Activated naive CD4-positive, alpha-beta T cell treated with anti-CD3 and anti-CD28 coated beads for 36 hours (primary cell): ENCODE measurements around the gene GMNN. TPM values are rescaled to one million over a fixed set of nuclear protein-coding genes. Genes with fewer than 3 reads are reported as not detected.

Experiments
- CTCF ChIA-PET: fragments of 350-600 bp; sonication (Branson Sonifier 250); formaldehyde crosslinking; loops from one replicate; lab custom pipeline; 2021; ENCODE audit warnings: antibody characterized with exemption; lab: Charles Lee
- DNase-seq: peaks from one replicate; pipeline ENCODE4 v3.0.0-alpha.2; 2020
- H3K27ac Mint-ChIP-seq: one replicate; pipeline ENCODE4 v1.8.0; 2021; ENCODE audit warnings: mild to moderate bottlenecking, mixed read lengths
- H3K27me3 Mint-ChIP-seq: one replicate; pipeline ENCODE4 v1.8.0; 2021; ENCODE audit warnings: low read depth, mixed read lengths
- H3K36me3 Mint-ChIP-seq: one replicate; pipeline ENCODE4 v1.8.0; 2021; ENCODE audit warnings: low read depth, mixed read lengths
- H3K4me1 Mint-ChIP-seq: one replicate; pipeline ENCODE4 v1.8.0; 2021; ENCODE audit warnings: low read depth, mixed read lengths
- H3K4me3 Mint-ChIP-seq: one replicate; pipeline ENCODE4 v1.8.0; 2021; ENCODE audit warnings: mild to moderate bottlenecking, moderate library complexity, mixed read lengths
- H3K9me3 Mint-ChIP-seq: one replicate; pipeline ENCODE4 v1.8.0; 2021; ENCODE audit warnings: mixed read lengths
- intact Hi-C: fragments of 100-400 bp; cut with micrococcal nuclease; formaldehyde crosslinking; loops from one replicate; pipeline ENCODE4 v1.15.1; 2023
- total RNA-seq, 2 experiments: library from RNA; stranded (reverse); gene quantifications; one replicate each; pipeline ENCODE4 v1.2.3, GENCODE V29; 2021

Gene GMNN
- total RNA-seq, 2 experiments from 2014 or later = 84.9 to 85.1 TPM

DNA sequence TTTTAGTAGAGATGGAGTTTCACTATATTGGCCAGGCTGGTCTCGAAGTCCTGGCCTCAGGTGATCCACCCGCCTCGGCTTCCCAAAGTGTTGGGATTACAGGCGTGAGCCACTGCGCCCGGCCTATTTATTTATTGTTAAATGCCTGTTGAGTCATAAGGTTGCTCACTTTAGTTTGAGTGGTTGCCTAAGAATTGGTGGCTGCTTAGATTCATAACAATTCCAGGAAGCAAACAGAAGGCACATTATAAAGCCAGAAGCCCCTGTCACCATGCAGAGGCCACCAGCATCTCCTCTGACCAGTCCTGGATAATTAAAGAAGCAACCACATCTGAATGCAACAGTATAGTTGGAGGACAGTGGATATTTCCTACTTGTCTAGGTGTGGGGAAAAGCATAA is 48.0 kb downstream of the GMNN start:
- DNase-seq = no peak
- Mint-ChIP-seq H3K27me3 (no peaks in the 10 kb centered on the region), H3K36me3 (peaks cover 22% of the 10 kb centered on the region), H3K4me3 (no peak overlapping the region), H3K27ac (peak overlapping the region; percentile 68), H3K4me1 (peaks cover 11% of the 10 kb centered on the region), H3K9me3 (no peaks in the 10 kb centered on the region)
- CTCF ChIA-PET = interaction anchor here (2.2 kb wide), 1 partner anchor 195 kb away, joined by 5 read pairs; no protein-coding TSS in a partner anchor
- intact Hi-C loops = no loop called here

- Mint-ChIP-seq H3K27me3 (no peaks in the 10 kb centered on the region), H3K4me1 (peaks cover 11% of the 10 kb centered on the region), H3K9me3 (no peaks in the 10 kb centered on the region), H3K27ac (peak overlapping the region; percentile 56), H3K4me3 (no peak overlapping the region), H3K36me3 (peaks cover 24% of the 10 kb centered on the region)
- no peak for DNase-seq
- intact Hi-C loops = no loop called here
- CTCF ChIA-PET = no interaction called here
Observed at GRCh38 chr6:24823185-24823584, 48.4 kb downstream of the GMNN start.

- no peaks in the 10 kb centered on the region for H3K27me3 Mint-ChIP-seq
Observed at GRCh38 chr6:24824142-24824938, 49.6 kb downstream of the GMNN start.

DNA sequence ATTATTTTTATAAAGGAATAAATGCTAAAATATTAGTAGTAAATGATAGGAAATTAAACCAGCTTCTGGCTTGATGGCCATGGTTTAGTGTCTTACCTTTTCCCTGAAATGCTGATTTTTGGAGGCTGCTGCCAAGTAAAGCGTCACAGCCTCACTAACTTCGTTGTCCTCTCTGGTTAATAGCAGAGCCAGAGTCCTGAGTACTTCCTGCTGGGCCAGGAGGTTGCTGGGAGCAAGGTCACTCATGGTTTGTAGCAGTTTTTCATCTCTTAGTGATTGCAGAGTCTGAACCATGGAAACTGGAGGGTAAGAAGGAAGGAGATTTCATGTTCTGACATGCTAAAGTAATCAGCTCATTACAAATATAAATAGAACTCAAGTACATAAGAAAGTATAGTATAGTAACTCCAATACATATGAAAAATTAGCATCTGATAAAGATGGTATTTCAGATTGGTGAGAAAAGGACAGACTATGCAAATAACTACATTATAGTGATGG is 50.4 kb downstream of the GMNN start:
- CTCF ChIA-PET = no interaction called here
- no peak overlapping the region for H3K4me3 Mint-ChIP-seq
- H3K27me3 Mint-ChIP-seq = no peaks in the 10 kb centered on the region
- intact Hi-C loops = no loop called here
- no peak for DNase-seq
- H3K36me3 Mint-ChIP-seq = peaks cover 21% of the 10 kb centered on the region
- H3K27ac Mint-ChIP-seq = peak overlapping the region; percentile 59
- H3K4me1 Mint-ChIP-seq = peaks cover 15% of the 10 kb centered on the region
- H3K9me3 Mint-ChIP-seq = no peaks in the 10 kb centered on the region

More at GRCh38 chr6:24824142-24824938, 49.6 kb downstream of the GMNN start:
- Mint-ChIP-seq H3K4me3 (no peak overlapping the region), H3K4me1 (peaks cover 13% of the 10 kb centered on the region), H3K27ac (peak overlapping the region; percentile 56), H3K36me3 (peaks cover 21% of the 10 kb centered on the region), H3K9me3 (no peaks in the 10 kb centered on the region)
- CTCF ChIA-PET = no interaction called here
- DNase-seq = no peak
- intact Hi-C loops = no loop called here

DNA sequence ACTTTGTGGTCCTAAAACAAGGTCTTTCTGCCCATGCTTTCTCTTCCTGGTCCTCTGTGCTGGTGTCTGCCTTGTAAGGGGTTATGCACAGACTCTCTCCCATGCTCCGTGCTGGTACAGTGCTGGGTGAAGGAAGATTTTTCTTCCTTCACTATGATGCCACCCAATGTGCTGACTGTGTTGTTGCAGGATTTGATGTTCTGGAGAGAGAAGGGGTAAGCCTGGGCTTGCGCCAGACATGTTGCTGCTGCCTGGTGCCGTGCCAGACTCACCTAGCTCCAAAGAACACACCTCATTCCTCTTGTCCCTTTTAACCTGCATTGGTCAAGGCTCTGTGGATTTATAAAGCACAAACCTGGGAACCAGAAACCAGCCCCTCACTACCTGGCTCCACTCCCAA is 52.4 kb downstream of the GMNN start:
- Mint-ChIP-seq H3K36me3 (peaks cover 20% of the 10 kb centered on the region), H3K4me1 (peaks cover 21% of the 10 kb centered on the region), H3K27ac (peak overlapping the region; percentile 74), H3K9me3 (no peaks in the 10 kb centered on the region), H3K27me3 (no peaks in the 10 kb centered on the region), H3K4me3 (no peak overlapping the region)
- intact Hi-C loops = no loop called here
- DNase-seq = no peak
- CTCF ChIA-PET = interaction anchor here (0.9 kb wide), 1 partner anchor 25 kb away, joined by 3 read pairs; no protein-coding TSS in a partner anchor

DNA sequence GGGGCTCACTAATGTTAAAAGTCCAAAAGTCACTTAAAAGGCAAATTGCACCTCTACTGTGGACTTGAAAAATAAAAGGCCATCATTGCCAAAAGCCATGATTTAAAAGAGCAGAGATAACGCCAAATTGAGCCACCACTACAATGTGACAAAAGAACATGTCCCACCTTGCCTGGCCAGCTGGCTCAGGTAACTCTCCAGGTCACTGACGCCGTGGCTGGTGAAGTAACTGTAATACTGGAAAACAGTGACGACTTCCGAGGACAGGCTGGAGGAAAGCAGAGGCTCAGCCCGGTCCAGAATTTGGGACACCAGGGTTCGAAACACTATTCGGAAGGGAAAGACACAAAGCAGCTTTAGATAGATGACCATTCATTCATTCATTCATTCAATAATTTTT is 53.2 kb downstream of the GMNN start:
- CTCF ChIA-PET = interaction anchor here (0.9 to 1.1 kb wide), 2 partner anchors 26 to 105 kb away, joined by 3 read pairs; no protein-coding TSS in a partner anchor
- H3K4me3 Mint-ChIP-seq = no peak overlapping the region
- H3K9me3 Mint-ChIP-seq = no peaks in the 10 kb centered on the region
- intact Hi-C loops = no loop called here
- peak overlapping the region; percentile 74 for H3K27ac Mint-ChIP-seq
- H3K4me1 Mint-ChIP-seq = peaks cover 27% of the 10 kb centered on the region
- no peak for DNase-seq
- H3K36me3 Mint-ChIP-seq = peaks cover 24% of the 10 kb centered on the region
- no peaks in the 10 kb centered on the region for H3K27me3 Mint-ChIP-seq

GRCh38 chr6:24829657-24830056 is 54.9 kb downstream of the GMNN start:
- H3K27me3 Mint-ChIP-seq = no peaks in the 10 kb centered on the region
- peaks cover 27% of the 10 kb centered on the region for H3K4me1 Mint-ChIP-seq
- H3K36me3 Mint-ChIP-seq = peaks cover 27% of the 10 kb centered on the region
- CTCF ChIA-PET = interaction anchor here (0.6 to 0.9 kb wide), 3 partner anchors 8 to 226 kb away, joined by 3 to 5 read pairs (median 3); no protein-coding TSS in a partner anchor
- H3K27ac Mint-ChIP-seq = peak overlapping the region; percentile 46
- no peaks in the 10 kb centered on the region for H3K9me3 Mint-ChIP-seq
- intact Hi-C loops = loop anchor here (5.0 kb wide), 1 partner anchor 247 kb away; no protein-coding TSS in a partner anchor
- DNase-seq = no peak
- H3K4me3 Mint-ChIP-seq = no peak overlapping the region

- no peak overlapping the region for H3K4me3 Mint-ChIP-seq
- intact Hi-C loops = loop anchor here (5.0 kb wide), 1 partner anchor 250 kb away; no protein-coding TSS in a partner anchor
- peaks cover 47% of the 10 kb centered on the region for H3K4me1 Mint-ChIP-seq
- H3K27me3 Mint-ChIP-seq = no peaks in the 10 kb centered on the region
- no peaks in the 10 kb centered on the region for H3K9me3 Mint-ChIP-seq
- peak overlapping the region; percentile 56 for H3K27ac Mint-ChIP-seq
- CTCF ChIA-PET = interaction anchor here (1.0 kb wide), 1 partner anchor 186 kb away, joined by 3 read pairs; no protein-coding TSS in a partner anchor
- H3K36me3 Mint-ChIP-seq = peaks cover 38% of the 10 kb centered on the region
- peak; percentile 12 for DNase-seq
Observed at GRCh38 chr6:24831771-24832716, 57.3 kb downstream of the GMNN start.

- no peak overlapping the region for H3K4me3 Mint-ChIP-seq
Observed at GRCh38 chr6:24832794-24833193, 58.1 kb downstream of the GMNN start.

DNA sequence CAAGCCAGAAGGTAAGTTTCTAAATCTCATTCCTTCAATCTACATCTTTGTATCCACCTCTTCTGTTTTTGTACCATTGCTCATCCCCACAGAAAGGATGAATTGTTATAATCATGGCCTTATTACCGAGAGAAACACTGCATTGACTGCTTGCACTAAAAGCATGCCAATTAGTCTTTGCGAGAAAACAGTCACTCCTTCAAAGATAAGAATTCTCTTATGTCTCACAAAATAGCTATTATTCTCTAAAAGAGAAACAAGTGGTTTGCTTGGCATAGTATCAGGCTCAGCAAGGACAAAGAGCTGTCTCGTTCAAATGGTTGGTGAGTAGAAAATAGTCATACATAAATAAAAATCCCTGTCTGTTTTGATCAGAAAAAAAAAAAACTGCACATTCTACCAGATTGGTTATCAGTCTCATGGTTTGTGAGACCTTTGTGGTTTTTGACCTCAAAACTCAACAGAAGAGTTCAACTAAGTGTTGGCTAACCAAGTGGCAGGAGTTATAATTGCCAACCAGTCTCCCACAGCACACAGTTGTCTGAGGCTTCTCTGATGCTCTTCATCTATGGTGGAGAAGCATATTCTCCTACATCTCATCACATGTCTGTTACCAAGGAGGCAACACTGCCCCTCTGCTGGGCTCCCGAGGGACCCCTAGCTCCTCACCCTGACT is 59.1 kb downstream of the GMNN start:
- Mint-ChIP-seq H3K4me1 (peaks cover 46% of the 10 kb centered on the region), H3K36me3 (peaks cover 40% of the 10 kb centered on the region), H3K9me3 (no peaks in the 10 kb centered on the region), H3K27ac (peak overlapping the region; percentile 55), H3K27me3 (no peaks in the 10 kb centered on the region), H3K4me3 (no peak overlapping the region)
- intact Hi-C loops = loop anchor here (5.0 kb wide), 1 partner anchor 252 kb away; no protein-coding TSS in a partner anchor
- DNase-seq = no peak
- CTCF ChIA-PET = interaction anchor here (0.7 to 0.8 kb wide), 3 partner anchors 13 to 237 kb away, joined by 3 to 6 read pairs (median 3); no protein-coding TSS in a partner anchor

More at GRCh38 chr6:24832794-24833193, 58.1 kb downstream of the GMNN start:
- intact Hi-C loops = loop anchor here (5.0 kb wide), 1 partner anchor 250 kb away; no protein-coding TSS in a partner anchor
- Mint-ChIP-seq H3K36me3 (peaks cover 35% of the 10 kb centered on the region), H3K4me1 (peaks cover 43% of the 10 kb centered on the region), H3K27ac (peak overlapping the region; percentile 56), H3K27me3 (no peaks in the 10 kb centered on the region), H3K9me3 (no peaks in the 10 kb centered on the region)
- CTCF ChIA-PET = interaction anchor here (1.0 kb wide), 1 partner anchor 185 kb away, joined by 3 read pairs; no protein-coding TSS in a partner anchor
- no peak for DNase-seq
